GM21390 (cell line): ENCODE data around the gene SLC9A7.

Experiments
- ATAC-seq: cut with Tn5 transposase; IDR thresholded peaks from one replicate; pipeline ENCODE4 v1.9.1; 2021; ENCODE audit not compliant: unreplicated experiment

Gene SLC9A7

GRCh38 chrX:46653482-46653881 is 105.4 kb downstream of the SLC9A7 start:
- ATAC-seq, result no peak

GRCh38 chrX:46649421-46650260 is 109.3 kb downstream of the SLC9A7 start:
- ATAC-seq, result no peak

GRCh38 chrX:46648660-46649059 is 110.3 kb downstream of the SLC9A7 start:
- ATAC-seq, result no peak

GRCh38 chrX:46647251-46647650 is 111.7 kb downstream of the SLC9A7 start:
- no peak for ATAC-seq

- no peak for ATAC-seq
Observed at GRCh38 chrX:46645614-46646013, 113.3 kb downstream of the SLC9A7 start.

GRCh38 chrX:46643636-46644035 is 115.3 kb downstream of the SLC9A7 start:
- ATAC-seq, result no peak

GRCh38 chrX:46642145-46642544 is 116.8 kb downstream of the SLC9A7 start:
- no peak for ATAC-seq

GRCh38 chrX:46637938-46638337 is 121.0 kb downstream of the SLC9A7 start:
- no peak for ATAC-seq

GRCh38 chrX:46636223-46636622 is 122.7 kb downstream of the SLC9A7 start:
- ATAC-seq, result no peak

- no peak for ATAC-seq
Observed at GRCh38 chrX:46635186-46635585, 123.7 kb downstream of the SLC9A7 start.

- ATAC-seq, result no peak
Observed at GRCh38 chrX:46634577-46634976, 124.3 kb downstream of the SLC9A7 start.

GRCh38 chrX:46630141-46630540 is 128.8 kb downstream of the SLC9A7 start:
- no peak for ATAC-seq

GRCh38 chrX:46628460-46629371 is 130.2 kb downstream of the SLC9A7 start:
- ATAC-seq, result peak; percentile 85

GRCh38 chrX:46627711-46628419 is 131.1 kb downstream of the SLC9A7 start:
- ATAC-seq, result no peak

- ATAC-seq, result no peak
Observed at GRCh38 chrX:46627062-46627461, 131.9 kb downstream of the SLC9A7 start.

GRCh38 chrX:46626566-46626965 is 132.4 kb downstream of the SLC9A7 start:
- ATAC-seq, result no peak

GRCh38 chrX:46624090-46624786 is 134.7 kb downstream of the SLC9A7 start:
- no peak for ATAC-seq

GRCh38 chrX:46621572-46621971 is 137.3 kb downstream of the SLC9A7 start:
- no peak for ATAC-seq

GRCh38 chrX:46620505-46620904 is 138.4 kb downstream of the SLC9A7 start:
- ATAC-seq, result no peak

- ATAC-seq, result no peak
Observed at GRCh38 chrX:46618947-46619346, 140.0 kb downstream of the SLC9A7 start.

GRCh38 chrX:46617906-46618305 is 141.0 kb downstream of the SLC9A7 start:
- ATAC-seq, result no peak
